ENCODE measurements around the gene DNAJC30. TPM values are rescaled to one million over a fixed set of nuclear protein-coding genes. Genes with fewer than 3 reads are reported as not detected.

The DNAJC30 gene
- polyA plus RNA-seq, 1 of the 3 experiments (the other 2 are of a cell fraction) = 11.0 TPM

GRCh38 chr7:73674468-73675124 lies 8.7 kb downstream of the DNAJC30 start:
- no peak overlapping the region for H3K4me3 ChIP-seq (ENCODE audit: low read depth in 2 of 2, low read length in 1 of 2)
- no peak overlapping the region for H3K4me2 ChIP-seq
- H3K9ac ChIP-seq = no peak overlapping the region
- no peaks in the 10 kb centered on the region for H3K27me3 ChIP-seq (ENCODE audit: insufficient read depth)
- H4K20me1 ChIP-seq (ENCODE audit: insufficient read depth) = no peaks in the 10 kb centered on the region
- H3K36me3 ChIP-seq (replicated peaks in 1 of 2; ENCODE audit: control insufficient read depth in 1 of 2, insufficient read depth in 2 of 2, low read length in 1 of 2) = peaks cover 5 to 18% of the 10 kb centered on the region in 2 experiments
- DNase-seq = no peak
- POLR2A ChIA-PET = interaction anchor here (0.5 kb wide), 1 partner anchor 18 kb away, joined by 3 read pairs; no protein-coding TSS in a partner anchor
- TF ChIP-seq, protein P1, sequence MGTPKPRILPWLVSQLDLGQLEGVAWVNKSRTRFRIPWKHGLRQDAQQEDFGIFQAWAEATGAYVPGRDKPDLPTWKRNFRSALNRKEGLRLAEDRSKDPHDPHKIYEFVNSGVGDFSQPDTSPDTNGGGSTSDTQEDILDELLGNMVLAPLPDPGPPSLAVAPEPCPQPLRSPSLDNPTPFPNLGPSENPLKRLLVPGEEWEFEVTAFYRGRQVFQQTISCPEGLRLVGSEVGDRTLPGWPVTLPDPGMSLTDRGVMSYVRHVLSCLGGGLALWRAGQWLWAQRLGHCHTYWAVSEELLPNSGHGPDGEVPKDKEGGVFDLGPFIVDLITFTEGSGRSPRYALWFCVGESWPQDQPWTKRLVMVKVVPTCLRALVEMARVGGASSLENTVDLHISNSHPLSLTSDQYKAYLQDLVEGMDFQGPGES (IDR thresholded peaks at IDR 0.05; ENCODE audit: low read depth, low read length) = no peak
- no peak for TF ChIP-seq SIN3A (IDR thresholded peaks at IDR 0.05; ENCODE audit: borderline replicate concordance, low read depth, low read length)
- no peak for TF ChIP-seq TCF12 (IDR thresholded peaks at IDR 0.05)
- TF ChIP-seq EP300 (IDR thresholded peaks at IDR 0.05; ENCODE audit: borderline replicate concordance in 1 of 2, low read depth in 1 of 2, low read length in 1 of 2) = no peak; a peak in 1 of 4 replicates
- no peak for TF ChIP-seq RAD21 (IDR thresholded peaks at IDR 0.05; ENCODE audit: low read length)
- no peak for TF ChIP-seq FOXM1 (IDR thresholded peaks at IDR 0.05; ENCODE audit: low read depth)
- TF ChIP-seq MEF2A (IDR thresholded peaks at IDR 0.05; ENCODE audit: borderline replicate concordance, low read depth) = no peak
- TF ChIP-seq RXRA (IDR thresholded peaks at IDR 0.05; ENCODE audit: borderline replicate concordance, low read depth) = no peak
- no peak for TF ChIP-seq RCOR1 (IDR thresholded peaks at IDR 0.05; ENCODE audit: low read length)
- TF ChIP-seq NRF1 (IDR thresholded peaks at IDR 0.05; ENCODE audit: low read depth, low read length) = no peak
- TF ChIP-seq, protein P2, sequence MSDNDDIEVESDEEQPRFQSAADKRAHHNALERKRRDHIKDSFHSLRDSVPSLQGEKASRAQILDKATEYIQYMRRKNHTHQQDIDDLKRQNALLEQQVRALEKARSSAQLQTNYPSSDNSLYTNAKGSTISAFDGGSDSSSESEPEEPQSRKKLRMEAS (IDR thresholded peaks at IDR 0.05; ENCODE audit: low read depth) = no peak
- no peak for TF ChIP-seq POLR2AphosphoS5 (IDR thresholded peaks at IDR 0.05; ENCODE audit: low read depth, low read length)
- no peak for TF ChIP-seq JUND (IDR thresholded peaks at IDR 0.05)
- TF ChIP-seq GATA2 (CRISPR knock-in tag; IDR thresholded peaks at IDR 0.05) = no peak
- TF ChIP-seq PBX3 (IDR thresholded peaks at IDR 0.05) = no peak
- TF ChIP-seq SMC3 (IDR thresholded peaks at IDR 0.05; ENCODE audit: low read depth, low read length) = no peak
- no peak for TF ChIP-seq MXI1 (IDR thresholded peaks at IDR 0.05; ENCODE audit: low read depth, low read length)
- H3K4me1 ChIP-seq (ENCODE audit: control insufficient read depth in 1 of 2, insufficient read depth in 2 of 2, low read depth in 1 of 2, low read length in 1 of 2) = no peaks in the 10 kb centered on the region; a peak in 1 of 4 replicates
- H3F3A ChIP-seq (replicated peaks; ENCODE audit: insufficient read depth) = no peaks in the 10 kb centered on the region
- H3K27ac ChIP-seq (ENCODE audit: low read depth in 2 of 2, low read length in 1 of 2) = no peak overlapping the region
- no peak overlapping the region for H2AFZ ChIP-seq (ENCODE audit: low read depth)
- H3K9me2 ChIP-seq = no peaks in the 10 kb centered on the region
- CTCF ChIA-PET = interaction anchor here (0.8 to 4.1 kb wide), 6 partner anchors 22 to 180 kb away, joined by 3 to 26 read pairs (median 4); no protein-coding TSS in a partner anchor
- H3K79me2 ChIP-seq (ENCODE audit: insufficient read depth) = peaks cover 16% of the 10 kb centered on the region; the same call in 1 of the 2 replicates
- 86% methylated on average over 1 of the region's 1 CpG for WGBS (ENCODE audit: low lambda C conversion rate)
- H3K9me3 ChIP-seq = no peaks in the 10 kb centered on the region

All from SK-N-SH (cell line).